Left renal cortex interstitium (tissue), 4 donors: ENCODE results near the gene TPCN1. TPM values are rescaled to one million over a fixed set of nuclear protein-coding genes. Genes with fewer than 3 reads are reported as not detected.

Experiments
- DNase-seq, 4 donors: peaks; one replicate each; pipeline ENCODE4 v3.0.0-alpha.2; 2013; ENCODE audit warnings: low read depth in 4 of 4, low spot score in 2 of 4, missing footprints in 1 of 4
- polyA plus RNA-seq, 4 donors: library from polyadenylated mRNA; unstranded; fragments of 120-200 nt; gene quantifications; one replicate each; pipeline ENCODE4 v1.2.1, GENCODE V29; 2013; ENCODE audit not compliant: insufficient read length in 4 of 4

Gene TPCN1
- polyA plus RNA-seq, 4 donors, result 25.0 to 49.6 (median 37.6) TPM

DNA sequence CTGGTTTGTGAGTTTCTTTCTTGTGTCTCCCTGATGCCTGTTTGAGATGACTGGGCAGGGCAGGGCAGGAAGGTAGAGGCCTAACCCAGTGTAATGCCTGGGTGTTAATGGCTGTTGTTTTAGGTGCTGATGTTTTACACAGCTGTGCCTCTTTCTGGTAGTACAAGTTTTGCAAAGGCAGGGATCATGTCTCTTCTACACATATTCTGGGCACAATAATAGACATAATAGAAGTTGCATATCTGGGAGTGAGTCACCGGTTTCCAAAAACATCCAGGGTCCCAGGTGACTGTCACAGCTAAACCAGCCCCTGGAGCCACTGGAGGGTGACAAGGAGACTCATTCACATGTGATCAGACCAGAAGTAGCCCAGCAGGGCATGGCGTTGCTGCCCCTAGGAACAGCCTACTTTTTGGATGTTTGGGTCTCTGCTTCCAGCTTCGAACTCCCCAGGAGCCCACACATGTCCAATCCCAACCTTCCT is 18.1 kb downstream of the TPCN1 start:
- DNase-seq, result no peak

DNA sequence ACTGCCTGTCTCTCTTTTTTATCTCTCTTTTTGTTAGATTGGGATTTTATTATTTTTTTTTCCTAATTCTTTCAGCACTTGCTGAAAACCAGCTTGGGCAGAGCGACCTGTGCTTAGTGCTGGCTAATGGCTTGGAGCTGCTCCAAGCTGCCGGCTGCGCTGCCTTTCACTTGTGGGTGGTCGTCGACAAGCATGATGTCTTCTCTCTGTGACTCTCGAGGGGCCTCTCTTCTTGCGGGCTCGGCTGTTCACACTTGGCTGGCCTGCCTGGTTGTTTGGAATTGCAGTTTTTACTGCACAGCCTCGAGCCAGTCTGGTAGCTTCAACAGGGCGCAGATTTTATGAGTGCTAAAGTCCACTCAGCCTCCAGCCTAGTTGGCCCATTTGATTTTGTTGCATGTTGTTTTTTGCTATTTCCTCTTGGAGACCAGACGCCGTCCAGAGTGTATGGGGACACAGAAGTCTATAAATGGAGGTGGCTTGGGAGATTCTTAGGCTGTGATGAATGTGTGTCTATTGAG is 18.6 kb downstream of the TPCN1 start:
- no peak for DNase-seq

DNA sequence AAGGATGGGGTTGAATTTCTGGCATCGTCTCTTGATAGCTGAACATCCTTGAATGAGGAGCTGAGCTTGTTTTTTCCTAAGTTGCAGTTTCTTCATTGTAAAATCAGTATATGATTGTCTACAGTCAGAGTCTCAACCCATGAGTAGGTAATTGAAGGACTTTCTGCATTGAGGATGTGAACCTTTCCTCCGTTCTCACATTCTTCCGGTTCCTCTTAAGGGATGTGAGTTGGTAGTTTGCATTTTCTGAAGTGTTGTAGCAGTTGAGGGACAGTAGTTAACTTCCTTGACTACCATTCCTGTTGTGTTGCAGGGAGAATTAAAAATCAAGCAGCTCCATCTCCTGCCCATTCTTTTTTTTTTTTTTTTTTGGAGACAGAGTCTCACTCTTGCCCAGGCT is 19.1 kb downstream of the TPCN1 start:
- DNase-seq, result no peak

- no peak for DNase-seq
Measured at GRCh38 chr12:113241191-113242025, 20.1 kb downstream of the TPCN1 start.

GRCh38 chr12:113242026-113242418 is 20.8 kb downstream of the TPCN1 start:
- DNase-seq, result no peak

DNA sequence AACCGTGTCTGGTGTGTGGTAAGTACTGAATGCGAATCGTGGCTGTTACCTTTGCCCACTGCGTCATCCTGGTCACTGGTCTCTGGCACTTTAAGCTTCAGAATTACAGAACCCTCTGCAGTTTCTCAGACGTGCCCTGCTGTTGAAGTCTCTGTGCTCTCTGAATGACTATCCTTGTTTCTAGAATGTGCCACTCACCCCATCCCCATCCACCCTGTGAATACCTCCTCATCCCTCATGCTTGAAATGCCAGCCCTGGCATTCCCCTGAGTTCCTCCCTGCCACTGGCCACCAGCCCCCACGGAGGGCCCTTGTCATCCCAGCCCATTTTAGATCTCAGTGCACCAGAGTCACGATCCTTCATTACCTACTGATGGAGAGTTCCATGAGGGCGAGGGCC is 21.3 kb downstream of the TPCN1 start:
- DNase-seq, result no peak

DNA sequence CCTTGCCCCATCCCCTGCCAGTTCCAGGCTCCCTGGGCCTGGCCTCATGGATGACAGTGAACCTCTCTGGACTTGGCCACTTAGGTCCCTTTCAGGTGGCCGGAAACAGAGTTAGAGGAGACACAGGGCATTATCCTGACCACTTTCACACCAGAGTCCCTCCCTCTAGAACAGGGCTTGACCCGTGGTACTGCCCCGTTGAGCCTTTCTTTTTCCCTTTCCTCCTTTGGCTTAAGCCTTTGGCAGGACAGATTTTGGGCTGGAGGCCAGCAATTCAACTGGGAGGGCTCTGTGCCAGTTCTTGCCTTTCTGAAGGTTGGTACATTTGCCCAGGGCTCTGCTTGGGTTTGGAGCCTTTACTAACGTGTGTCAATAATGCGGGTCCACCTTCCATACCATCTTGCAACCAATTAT is 22.8 kb downstream of the TPCN1 start:
- DNase-seq, result no peak

DNA sequence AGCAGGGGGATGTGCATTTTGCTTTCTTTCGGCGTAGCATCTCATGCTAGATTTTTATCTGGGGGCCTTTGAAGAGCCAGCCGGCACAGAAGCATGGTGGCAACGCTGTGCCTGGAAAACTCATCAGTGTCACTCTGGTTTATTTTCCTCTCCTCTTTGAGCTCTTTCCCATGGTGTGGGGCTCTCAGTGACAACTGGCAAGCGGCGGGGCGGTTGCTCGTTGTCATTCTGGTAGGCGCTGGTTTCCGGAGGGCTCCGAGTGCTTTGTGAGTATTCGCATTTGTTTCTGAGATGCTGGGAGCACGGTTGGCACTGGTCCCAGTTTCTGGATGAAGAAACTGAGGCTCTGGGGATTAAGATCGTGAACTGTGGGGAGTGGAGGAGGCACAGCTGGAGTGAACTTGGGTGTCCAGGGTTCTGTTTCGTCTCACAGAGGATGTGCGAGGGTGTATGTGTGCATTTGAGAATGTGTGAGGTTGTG is 23.3 kb downstream of the TPCN1 start:
- no peak for DNase-seq

GRCh38 chr12:113245695-113246477 is 24.6 kb downstream of the TPCN1 start:
- peak; percentile 83 to 92 (median 88) for DNase-seq

DNA sequence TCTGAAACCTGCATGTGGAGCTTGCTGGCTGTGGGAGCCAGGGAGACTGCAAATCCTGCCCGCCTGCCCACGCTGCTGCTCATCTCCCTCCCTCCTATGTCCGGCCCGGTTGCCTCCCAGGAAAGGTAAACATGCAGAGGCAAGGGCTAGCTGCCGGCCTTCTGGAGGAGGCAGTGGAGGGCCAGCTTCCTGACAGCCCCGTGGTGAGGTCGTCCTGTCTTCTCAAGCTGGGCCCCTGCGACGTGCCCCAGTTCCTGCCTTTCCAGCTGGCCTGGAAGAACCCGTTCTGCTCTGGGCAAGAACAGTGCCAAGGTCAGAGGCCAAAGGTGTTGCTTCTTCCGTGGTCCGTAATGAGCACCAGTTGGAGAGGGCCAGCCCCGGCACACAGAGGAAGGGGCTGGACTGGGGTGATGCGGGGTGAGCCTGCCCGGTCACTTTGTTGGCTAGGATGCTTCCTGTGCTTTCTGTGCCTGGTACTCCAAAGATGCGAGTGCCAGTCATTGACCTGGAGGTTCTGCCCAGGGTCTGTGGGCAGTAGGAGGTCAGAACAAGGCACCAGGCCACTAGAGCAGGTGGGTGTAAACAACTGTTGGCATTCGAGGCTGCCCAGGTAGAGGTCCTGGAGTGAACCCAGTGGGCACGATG is 25.3 kb downstream of the TPCN1 start:
- DNase-seq, result no peak

DNA sequence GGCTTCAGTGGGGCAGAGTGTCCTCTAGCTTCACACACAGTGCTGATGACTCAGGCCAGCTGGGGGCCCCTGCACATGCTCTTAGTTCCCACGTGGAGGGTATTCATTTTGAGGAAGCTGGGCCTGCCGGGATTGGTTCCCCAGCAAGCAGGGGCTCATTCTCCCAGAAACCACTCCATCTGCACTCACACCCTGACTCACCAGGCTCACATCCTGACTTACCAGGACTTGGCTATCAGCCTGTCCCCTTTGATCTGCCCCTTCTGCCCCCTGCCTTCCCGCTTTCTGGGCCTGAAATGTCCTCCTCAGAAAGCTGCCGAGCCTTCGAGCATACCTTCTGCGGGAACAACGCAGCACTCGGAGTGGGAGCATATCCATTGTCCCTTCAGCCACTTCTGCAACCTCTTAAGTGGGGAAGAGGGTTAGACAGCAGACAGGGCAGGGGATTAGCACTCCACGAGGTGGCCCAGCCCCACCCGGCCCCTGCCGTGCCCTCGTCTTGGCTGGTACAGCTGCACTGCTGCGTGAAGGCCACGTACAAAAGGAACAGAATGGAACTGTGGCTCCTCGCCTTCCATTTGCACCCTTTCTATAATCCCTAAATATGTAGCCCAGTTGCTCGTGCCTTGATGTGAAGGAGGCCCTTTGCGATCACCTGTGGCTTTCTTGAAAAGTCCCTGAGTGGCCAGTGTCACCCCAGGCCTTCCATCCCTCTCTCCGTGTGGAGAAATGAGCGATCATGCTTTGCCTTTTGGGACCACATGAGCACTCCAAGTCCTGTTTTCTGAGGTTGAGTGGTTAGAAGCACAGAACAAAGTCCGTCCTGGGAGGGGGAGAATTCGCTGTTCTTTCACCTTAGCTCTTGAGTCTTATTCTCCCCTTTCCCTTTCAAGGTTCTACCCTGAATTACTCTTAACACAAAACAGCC is 26.1 kb downstream of the TPCN1 start:
- DNase-seq, result no peak

- no peak for DNase-seq
Measured at GRCh38 chr12:113248051-113248825, 27.0 kb downstream of the TPCN1 start.

DNA sequence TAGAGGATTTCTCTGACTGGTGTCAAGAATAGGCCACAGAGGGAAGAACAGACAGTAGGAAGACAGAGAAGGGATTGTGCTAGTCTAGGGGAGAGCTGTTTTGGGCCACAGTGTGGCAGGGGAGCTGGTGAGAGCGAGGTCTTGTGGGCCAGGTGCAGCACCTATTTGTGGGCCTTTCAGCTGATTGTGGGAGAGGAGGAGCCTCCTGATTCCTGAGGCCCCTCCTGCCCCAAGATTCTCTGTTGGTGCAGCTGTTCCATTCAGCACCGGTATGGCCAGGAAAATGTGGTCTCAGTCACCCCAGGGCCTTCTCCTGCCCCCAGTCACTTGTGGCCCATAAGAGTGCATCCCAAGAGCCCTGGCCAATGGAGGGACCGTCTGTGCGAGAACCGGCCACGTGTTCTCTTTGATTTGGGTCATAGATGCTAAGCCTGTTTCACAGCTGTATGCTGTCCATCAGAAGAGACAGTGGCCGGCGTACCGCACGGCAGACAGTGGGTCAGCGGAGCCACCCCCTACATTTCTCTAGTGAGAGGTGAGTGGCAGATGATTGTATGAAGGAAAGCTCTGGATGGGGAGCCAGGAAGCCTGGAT is 27.7 kb downstream of the TPCN1 start:
- no peak for DNase-seq

DNA sequence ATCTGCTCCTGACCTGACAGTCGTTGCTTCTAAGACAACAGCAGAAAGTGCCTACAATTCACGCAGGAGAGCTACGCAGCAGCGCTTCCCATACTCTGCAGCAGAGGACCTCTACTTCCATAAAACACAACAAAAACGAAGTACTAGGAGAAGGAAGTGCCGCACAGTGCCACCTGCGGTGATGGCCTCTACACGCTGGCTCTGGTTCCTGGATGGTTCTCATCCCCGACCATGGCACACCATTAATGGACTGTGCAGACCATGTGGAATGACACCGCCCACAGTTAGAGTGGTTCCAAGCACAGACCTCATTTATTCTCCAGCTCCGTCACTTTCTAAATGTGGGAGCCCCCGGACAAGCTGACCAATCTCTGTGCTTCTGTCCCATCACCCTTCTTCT is 28.3 kb downstream of the TPCN1 start:
- no peak for DNase-seq

DNA sequence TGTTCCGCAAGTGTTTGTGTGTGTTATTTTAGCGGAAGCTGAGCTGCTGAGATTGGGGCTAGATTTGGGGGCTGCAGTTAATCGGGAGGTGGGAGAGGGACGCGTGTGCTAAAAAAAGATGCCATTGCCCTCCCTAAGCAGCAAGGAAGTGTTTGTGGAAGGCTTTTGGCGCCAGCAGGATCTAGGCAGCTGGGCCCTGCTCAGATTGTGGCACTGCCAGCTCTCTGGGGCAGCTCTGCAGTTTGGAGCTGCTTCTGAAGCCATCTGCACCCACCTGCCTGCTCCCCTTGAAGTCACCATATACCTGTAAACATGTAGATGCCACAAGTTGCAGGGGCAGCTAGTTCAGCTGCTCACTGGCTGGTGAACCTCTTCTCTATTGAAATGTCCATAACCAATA is 28.8 kb downstream of the TPCN1 start:
- DNase-seq, result no peak

- no peak for DNase-seq
Measured at GRCh38 chr12:113251404-113252070, 30.3 kb downstream of the TPCN1 start.

DNA sequence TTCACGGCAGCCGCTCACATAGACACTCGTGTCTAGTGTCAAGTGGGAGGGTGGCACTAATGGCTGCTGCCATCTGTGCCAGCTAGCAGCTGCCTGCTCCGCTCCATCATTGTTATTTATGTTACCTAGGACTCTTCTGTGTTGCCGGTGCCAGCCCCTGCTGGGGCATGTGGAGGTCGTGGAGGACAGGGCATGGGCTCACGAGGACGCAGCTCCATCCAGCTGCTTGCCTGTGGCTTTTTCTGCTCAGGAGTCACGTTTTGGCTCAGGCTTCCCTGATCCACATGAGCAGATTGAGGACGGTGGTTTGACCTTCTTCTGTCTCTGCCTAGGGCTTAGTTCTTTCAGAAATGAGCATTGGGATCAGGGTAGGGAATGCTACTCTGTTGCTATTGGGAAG is 31.2 kb downstream of the TPCN1 start:
- no peak for DNase-seq
